Activated CD8-positive, alpha-beta memory T cell treated with anti-CD3 and anti-CD28 coated beads, Interleukin-2, amount 50 U/mL, for 48 hours (primary cell): ENCODE results near the gene SMARCAL1.
A peak's percentile ranks its signal among the peaks of the same experiment; 100 is the strongest.

ENCODE experiments used
- DNase-seq: peaks from one replicate; pipeline ENCODE4 v3.0.0-alpha.2; 2020

Gene SMARCAL1

GRCh38 chr2:216392945-216393840 is 19.1 kb upstream of the SMARCAL1 start:
- no peak for DNase-seq

- no peak for DNase-seq
Observed at GRCh38 chr2:216394881-216395280, 17.4 kb upstream of the SMARCAL1 start.

GRCh38 chr2:216399621-216400020 is 12.7 kb upstream of the SMARCAL1 start:
- DNase-seq: no peak

GRCh38 chr2:216402751-216403150 is 9.5 kb upstream of the SMARCAL1 start:
- no peak for DNase-seq

GRCh38 chr2:216404010-216404618 is 8.2 kb upstream of the SMARCAL1 start:
- peak; percentile 61 for DNase-seq

GRCh38 chr2:216405588-216405987 is 6.7 kb upstream of the SMARCAL1 start:
- DNase-seq: no peak

- no peak for DNase-seq
Observed at GRCh38 chr2:216406826-216407225, 5.5 kb upstream of the SMARCAL1 start.

- no peak for DNase-seq
Observed at GRCh38 chr2:216408426-216409290, 3.6 kb upstream of the SMARCAL1 start.

GRCh38 chr2:216410550-216410949 is 1.7 kb upstream of the SMARCAL1 start:
- DNase-seq: no peak

GRCh38 chr2:216413882-216414281 is 1.6 kb downstream of the SMARCAL1 start:
- no peak for DNase-seq

- DNase-seq: no peak
Observed at GRCh38 chr2:216414772-216415319, 2.6 kb downstream of the SMARCAL1 start.

GRCh38 chr2:216415541-216415940 is 3.3 kb downstream of the SMARCAL1 start:
- DNase-seq: no peak

- no peak for DNase-seq
Observed at GRCh38 chr2:216416571-216417307, 4.5 kb downstream of the SMARCAL1 start.

GRCh38 chr2:216418981-216419380 is 6.7 kb downstream of the SMARCAL1 start:
- no peak for DNase-seq

GRCh38 chr2:216420367-216421101 is 8.2 kb downstream of the SMARCAL1 start:
- DNase-seq: no peak

GRCh38 chr2:216423071-216423470 is 10.8 kb downstream of the SMARCAL1 start:
- DNase-seq: no peak

- DNase-seq: no peak
Observed at GRCh38 chr2:216424274-216424673, 12.0 kb downstream of the SMARCAL1 start.

GRCh38 chr2:216425008-216425787 is 12.9 kb downstream of the SMARCAL1 start:
- no peak for DNase-seq

GRCh38 chr2:216426166-216426777 is 14.0 kb downstream of the SMARCAL1 start:
- DNase-seq: no peak

GRCh38 chr2:216426938-216427337 is 14.7 kb downstream of the SMARCAL1 start:
- no peak for DNase-seq
